Neural progenitor cell (in vitro differentiated cells): ENCODE measurements around the gene ART1.

Source experiments
- EZH2 ChIP-seq: fragments of 200-600 bp; sonication (generic); IDR thresholded peaks from 2 replicates; pipeline ENCODE4 v1.6.1; 2017; ENCODE audit warnings: antibody characterized with exemption, mild to moderate bottlenecking, moderate library complexity
- TF ChIP-seq, protein P1 (sequence below): fragments of 200-600 bp; sonication (generic); IDR thresholded peaks from 2 replicates; pipeline ENCODE4 v1.5.1; 2017; ENCODE audit warnings: antibody characterized with exemption, mild to moderate bottlenecking

DNA sequence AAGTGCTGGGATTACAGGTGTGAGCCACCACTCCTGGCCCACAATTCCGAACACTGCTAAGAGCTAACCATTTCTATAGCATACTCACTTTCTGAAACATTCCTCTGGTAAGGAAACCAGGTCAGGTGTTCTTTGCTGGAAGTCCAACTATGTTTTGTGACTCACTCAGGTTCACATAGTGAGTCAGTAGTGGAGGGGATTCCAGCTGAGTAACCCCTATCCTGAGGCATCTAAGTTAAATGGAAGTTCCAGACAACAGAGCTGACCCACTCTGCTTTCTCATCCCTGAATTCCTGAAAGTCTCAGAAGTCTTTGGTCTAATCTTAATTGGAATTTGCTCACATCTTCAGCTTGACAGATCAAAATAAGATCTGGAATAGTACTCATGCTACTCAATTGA, 29.3 kb downstream of the ART1 start:
- TF ChIP-seq, protein P1, sequence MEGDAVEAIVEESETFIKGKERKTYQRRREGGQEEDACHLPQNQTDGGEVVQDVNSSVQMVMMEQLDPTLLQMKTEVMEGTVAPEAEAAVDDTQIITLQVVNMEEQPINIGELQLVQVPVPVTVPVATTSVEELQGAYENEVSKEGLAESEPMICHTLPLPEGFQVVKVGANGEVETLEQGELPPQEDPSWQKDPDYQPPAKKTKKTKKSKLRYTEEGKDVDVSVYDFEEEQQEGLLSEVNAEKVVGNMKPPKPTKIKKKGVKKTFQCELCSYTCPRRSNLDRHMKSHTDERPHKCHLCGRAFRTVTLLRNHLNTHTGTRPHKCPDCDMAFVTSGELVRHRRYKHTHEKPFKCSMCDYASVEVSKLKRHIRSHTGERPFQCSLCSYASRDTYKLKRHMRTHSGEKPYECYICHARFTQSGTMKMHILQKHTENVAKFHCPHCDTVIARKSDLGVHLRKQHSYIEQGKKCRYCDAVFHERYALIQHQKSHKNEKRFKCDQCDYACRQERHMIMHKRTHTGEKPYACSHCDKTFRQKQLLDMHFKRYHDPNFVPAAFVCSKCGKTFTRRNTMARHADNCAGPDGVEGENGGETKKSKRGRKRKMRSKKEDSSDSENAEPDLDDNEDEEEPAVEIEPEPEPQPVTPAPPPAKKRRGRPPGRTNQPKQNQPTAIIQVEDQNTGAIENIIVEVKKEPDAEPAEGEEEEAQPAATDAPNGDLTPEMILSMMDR = no peak
- TF ChIP-seq EZH2 = no peak
